Measurements from ENCODE around the gene PDE3B. TPM values are rescaled to one million over a fixed set of nuclear protein-coding genes. Genes with fewer than 3 reads are reported as not detected.
A peak's percentile ranks its signal among the peaks of the same experiment; 100 is the strongest.

Gene PDE3B
- total and polyA plus RNA-seq, 9 of the 15 experiments (the other 6 are each of a cell fraction or from before 2014, with no cell fraction given) = 2.3 to 22.5 (median 12.2) TPM

- no peak for TF ChIP-seq CHAMP1 (IDR thresholded peaks at IDR 0.05)
- no peak for TF ChIP-seq ZNF121 (CRISPR knock-in tag; conservative IDR thresholded peaks at IDR 0.05)
- TF ChIP-seq NFYB (IDR thresholded peaks at IDR 0.05; ENCODE audit: extremely low read depth, insufficient read length) = no peak
- TF ChIP-seq ZNF766 (CRISPR knock-in tag; conservative IDR thresholded peaks at IDR 0.05) = peak; percentile 82
- TF ChIP-seq ZNF75A (CRISPR knock-in tag; IDR thresholded peaks at IDR 0.05) = no peak
- TF ChIP-seq C11orf30 (IDR thresholded peaks at IDR 0.05; ENCODE audit: low read depth) = no peak
- TF ChIP-seq, protein P1, sequence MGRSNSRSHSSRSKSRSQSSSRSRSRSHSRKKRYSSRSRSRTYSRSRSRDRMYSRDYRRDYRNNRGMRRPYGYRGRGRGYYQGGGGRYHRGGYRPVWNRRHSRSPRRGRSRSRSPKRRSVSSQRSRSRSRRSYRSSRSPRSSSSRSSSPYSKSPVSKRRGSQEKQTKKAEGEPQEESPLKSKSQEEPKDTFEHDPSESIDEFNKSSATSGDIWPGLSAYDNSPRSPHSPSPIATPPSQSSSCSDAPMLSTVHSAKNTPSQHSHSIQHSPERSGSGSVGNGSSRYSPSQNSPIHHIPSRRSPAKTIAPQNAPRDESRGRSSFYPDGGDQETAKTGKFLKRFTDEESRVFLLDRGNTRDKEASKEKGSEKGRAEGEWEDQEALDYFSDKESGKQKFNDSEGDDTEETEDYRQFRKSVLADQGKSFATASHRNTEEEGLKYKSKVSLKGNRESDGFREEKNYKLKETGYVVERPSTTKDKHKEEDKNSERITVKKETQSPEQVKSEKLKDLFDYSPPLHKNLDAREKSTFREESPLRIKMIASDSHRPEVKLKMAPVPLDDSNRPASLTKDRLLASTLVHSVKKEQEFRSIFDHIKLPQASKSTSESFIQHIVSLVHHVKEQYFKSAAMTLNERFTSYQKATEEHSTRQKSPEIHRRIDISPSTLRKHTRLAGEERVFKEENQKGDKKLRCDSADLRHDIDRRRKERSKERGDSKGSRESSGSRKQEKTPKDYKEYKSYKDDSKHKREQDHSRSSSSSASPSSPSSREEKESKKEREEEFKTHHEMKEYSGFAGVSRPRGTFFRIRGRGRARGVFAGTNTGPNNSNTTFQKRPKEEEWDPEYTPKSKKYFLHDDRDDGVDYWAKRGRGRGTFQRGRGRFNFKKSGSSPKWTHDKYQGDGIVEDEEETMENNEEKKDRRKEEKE (IDR thresholded peaks at IDR 0.05; ENCODE audit: borderline replicate concordance in 1 of 2, control insufficient read depth in 1 of 2, low read depth in 2 of 2, low read length in 1 of 2) = no peak
- TF ChIP-seq NR3C1 (CRISPR knock-in tag; IDR thresholded peaks at IDR 0.05) = no peak
- TF ChIP-seq FOXA3 (CRISPR knock-in tag; conservative IDR thresholded peaks at IDR 0.05 in 1 of 2, IDR thresholded peaks at IDR 0.05 in 1 of 2) = no peak
- TF ChIP-seq, protein P2, sequence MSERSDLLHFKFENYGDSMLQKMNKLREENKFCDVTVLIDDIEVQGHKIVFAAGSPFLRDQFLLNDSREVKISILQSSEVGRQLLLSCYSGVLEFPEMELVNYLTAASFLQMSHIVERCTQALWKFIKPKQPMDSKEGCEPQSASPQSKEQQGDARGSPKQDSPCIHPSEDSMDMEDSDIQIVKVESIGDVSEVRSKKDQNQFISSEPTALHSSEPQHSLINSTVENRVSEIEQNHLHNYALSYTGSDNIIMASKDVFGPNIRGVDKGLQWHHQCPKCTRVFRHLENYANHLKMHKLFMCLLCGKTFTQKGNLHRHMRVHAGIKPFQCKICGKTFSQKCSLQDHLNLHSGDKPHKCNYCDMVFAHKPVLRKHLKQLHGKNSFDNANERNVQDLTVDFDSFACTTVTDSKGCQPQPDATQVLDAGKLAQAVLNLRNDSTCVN (CRISPR knock-in tag; IDR thresholded peaks at IDR 0.05) = no peak
- no peak for TF ChIP-seq ZNF717 (CRISPR knock-in tag; IDR thresholded peaks at IDR 0.05)
- TF ChIP-seq SMAD2 (IDR thresholded peaks at IDR 0.05; ENCODE audit: low read depth, low read length) = no peak
- TF ChIP-seq GTF2F1 (IDR thresholded peaks at IDR 0.05; ENCODE audit: low read depth, low read length) = no peak
- TF ChIP-seq NELFE (IDR thresholded peaks at IDR 0.05; ENCODE audit: insufficient read depth, insufficient read length) = no peak
- no peak for TF ChIP-seq STAG1 (CRISPR knock-in tag; IDR thresholded peaks at IDR 0.05; ENCODE audit: borderline replicate concordance)
- no peak for TF ChIP-seq ZNF239 (CRISPR knock-in tag; IDR thresholded peaks at IDR 0.05)
- no peak; the same call in 1 of the 2 replicates for TF ChIP-seq MTA1 (IDR thresholded peaks at IDR 0.05; ENCODE audit: borderline replicate concordance)
- TF ChIP-seq, protein P3, sequence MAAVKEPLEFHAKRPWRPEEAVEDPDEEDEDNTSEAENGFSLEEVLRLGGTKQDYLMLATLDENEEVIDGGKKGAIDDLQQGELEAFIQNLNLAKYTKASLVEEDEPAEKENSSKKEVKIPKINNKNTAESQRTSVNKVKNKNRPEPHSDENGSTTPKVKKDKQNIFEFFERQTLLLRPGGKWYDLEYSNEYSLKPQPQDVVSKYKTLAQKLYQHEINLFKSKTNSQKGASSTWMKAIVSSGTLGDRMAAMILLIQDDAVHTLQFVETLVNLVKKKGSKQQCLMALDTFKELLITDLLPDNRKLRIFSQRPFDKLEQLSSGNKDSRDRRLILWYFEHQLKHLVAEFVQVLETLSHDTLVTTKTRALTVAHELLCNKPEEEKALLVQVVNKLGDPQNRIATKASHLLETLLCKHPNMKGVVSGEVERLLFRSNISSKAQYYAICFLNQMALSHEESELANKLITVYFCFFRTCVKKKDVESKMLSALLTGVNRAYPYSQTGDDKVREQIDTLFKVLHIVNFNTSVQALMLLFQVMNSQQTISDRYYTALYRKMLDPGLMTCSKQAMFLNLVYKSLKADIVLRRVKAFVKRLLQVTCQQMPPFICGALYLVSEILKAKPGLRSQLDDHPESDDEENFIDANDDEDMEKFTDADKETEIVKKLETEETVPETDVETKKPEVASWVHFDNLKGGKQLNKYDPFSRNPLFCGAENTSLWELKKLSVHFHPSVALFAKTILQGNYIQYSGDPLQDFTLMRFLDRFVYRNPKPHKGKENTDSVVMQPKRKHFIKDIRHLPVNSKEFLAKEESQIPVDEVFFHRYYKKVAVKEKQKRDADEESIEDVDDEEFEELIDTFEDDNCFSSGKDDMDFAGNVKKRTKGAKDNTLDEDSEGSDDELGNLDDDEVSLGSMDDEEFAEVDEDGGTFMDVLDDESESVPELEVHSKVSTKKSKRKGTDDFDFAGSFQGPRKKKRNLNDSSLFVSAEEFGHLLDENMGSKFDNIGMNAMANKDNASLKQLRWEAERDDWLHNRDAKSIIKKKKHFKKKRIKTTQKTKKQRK (IDR thresholded peaks at IDR 0.05; ENCODE audit: borderline replicate concordance, low read depth, low read length) = no peak
- no peak for TF ChIP-seq POLR2AphosphoS2 (IDR thresholded peaks at IDR 0.05; ENCODE audit: low read length)
Measured at GRCh38 chr11:14852571-14853177, 209.1 kb downstream of the PDE3B start (continued).

Data from K562 (cell line).